GM19438 (cell line): ENCODE measurements around the gene LRRC4C.

Experiments
- ATAC-seq: cut with Tn5 transposase; IDR thresholded peaks from one replicate; pipeline ENCODE4 v1.9.1; 2021; ENCODE audit warnings: low read depth; ENCODE audit not compliant: unreplicated experiment

The LRRC4C gene

DNA sequence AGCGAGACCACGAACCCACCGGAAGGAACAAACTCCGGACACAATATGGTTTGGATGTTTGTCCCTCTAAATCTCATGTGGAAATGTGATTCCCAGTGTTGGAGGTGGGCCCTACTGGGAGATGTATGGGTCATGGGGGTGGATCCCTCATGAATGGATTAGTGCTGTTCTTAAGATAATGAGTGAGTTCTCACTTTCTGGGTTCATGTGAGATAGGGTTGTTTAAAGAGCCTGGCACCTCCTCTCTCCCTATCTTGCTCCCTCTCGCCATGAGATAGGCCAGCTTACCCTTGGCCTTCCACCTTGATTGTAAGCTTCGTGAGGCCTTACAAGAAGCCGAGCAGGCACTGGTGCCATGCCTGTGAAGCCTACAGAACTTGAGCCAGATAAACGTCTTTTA is 184.6 kb downstream of the LRRC4C start:
- ATAC-seq = no peak

DNA sequence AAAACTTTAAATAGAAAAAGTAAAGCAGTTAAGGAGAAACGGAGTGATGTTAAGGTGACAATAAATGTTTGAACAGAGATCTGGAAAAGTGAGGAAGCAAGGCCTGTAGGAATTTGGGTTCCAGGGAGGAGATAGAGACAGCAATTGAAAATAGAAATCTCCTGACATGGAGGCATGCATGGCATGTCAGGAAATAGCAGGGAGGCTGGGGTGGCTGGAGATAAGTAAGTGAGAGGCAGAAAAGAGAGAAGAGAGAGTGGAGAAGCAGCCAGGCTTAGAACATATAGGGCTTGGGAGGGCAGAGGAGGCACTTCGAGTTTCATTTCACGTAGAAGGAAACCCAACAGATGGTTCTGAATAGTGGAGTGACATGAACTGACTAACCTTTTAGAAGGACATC is 185.5 kb downstream of the LRRC4C start:
- no peak for ATAC-seq

DNA sequence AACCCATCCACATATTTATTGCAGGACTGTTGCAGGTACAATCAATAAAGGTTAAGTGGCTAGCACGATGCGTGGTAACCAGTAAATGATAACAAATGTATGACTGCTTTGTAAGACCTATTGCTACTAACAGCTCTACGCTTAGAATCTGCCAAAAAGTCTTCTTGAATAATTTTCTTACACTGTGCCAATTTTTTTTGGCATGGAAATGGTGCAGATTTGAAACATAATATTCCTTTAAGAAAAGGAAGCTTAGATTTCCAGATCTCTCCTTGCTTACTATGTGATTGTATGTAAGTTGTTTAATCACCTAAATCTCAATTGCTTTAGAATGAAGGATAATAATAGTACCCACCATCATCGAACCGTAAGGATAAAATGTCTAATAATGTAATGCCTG is 192.0 kb downstream of the LRRC4C start:
- ATAC-seq = no peak

DNA sequence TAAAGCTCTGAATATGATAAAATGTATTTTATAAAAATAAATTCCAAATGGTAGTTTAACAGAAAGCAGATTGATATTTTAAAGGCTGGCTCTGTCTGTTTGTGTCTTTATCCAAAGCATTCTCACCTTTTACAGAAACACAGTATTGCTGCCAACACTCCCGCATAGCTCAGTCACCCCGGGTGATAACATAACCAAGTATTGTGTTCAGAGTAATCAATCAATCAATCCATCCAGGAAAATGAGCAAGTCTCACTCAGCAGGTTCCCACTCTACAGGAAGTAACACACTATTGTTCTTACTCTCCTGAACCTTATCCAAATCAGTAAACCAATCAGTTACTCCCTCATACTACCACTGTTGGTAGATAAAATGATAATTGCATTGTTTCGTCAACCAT is 203.4 kb downstream of the LRRC4C start:
- no peak for ATAC-seq

DNA sequence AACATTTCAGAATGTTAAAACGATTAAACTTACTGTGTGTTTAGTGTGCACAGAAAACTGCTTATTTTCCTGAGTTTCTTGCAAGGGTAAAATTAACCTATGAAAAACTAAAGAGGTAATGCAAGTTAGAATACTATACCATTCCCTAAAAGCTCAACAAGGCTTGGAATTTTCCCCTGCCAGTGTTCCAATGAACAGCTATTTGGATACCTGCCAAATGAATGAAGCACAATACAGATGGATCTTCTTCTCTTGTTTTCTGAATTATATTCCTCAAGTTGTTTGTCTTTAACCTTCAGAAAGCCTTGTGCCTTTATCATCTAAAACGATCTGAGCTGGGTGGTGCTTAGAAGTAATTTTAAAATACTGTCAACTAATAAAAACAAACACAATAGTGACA is 204.5 kb downstream of the LRRC4C start:
- ATAC-seq = no peak

DNA sequence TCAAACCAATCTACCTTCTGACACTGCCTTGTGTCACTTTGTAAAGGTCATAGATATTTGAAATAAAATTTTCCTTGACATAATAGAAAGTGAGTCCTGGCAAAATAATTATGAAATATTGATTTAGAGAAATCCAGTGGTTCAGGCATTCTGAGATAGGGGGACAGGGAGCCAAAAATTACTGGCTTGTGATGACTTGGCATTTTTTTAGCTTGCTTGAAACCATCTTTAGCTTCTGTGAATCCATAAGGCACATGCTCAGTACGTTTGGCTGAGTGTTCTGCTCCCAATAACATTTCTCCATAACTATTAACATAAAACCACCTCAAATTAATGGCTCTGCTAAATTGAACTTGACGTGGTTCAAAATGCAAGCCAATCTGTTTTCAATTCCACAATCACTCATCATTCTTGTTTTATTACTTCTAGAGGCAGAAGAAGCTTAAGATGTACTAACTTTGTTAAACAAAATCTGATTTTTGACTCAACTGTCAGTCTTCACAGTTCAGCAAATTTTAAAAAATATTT is 209.0 kb downstream of the LRRC4C start:
- no peak for ATAC-seq

DNA sequence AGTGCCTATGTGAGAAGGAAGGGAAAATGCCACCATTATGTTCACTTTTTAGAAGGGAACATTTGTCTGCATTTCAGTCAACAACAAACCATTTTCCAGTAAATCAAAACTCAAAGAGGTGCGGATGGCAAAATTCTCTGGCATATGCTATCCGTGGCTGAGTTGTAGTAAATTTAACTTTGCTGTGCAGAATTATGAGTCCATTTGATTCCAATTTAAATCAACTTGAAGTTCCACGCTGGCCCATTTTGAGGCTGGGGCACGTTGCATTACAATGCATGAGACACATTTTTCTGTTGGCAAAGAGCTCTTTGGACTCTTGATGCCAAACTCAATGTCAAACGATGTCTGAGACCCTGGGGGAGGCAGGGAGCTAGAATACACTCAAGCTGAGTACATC is 211.8 kb downstream of the LRRC4C start:
- ATAC-seq = no peak

DNA sequence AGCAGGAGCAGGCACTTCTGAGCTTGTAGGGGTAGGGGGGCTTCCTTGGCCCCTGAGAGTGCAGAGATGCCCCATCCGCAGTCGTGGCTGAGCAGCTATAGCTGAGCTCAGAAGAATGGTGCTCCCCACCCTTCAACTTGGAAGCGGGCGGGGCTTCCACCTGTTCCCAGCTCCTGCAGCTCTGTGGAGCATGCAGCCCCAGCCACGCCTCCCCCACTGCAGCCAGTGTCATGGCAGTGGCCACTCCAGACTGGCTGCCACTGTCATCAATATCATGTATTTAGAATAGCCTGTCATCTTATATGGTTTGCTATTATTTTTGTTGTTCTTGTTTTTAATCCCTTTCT is 213.1 kb downstream of the LRRC4C start:
- ATAC-seq = no peak

DNA sequence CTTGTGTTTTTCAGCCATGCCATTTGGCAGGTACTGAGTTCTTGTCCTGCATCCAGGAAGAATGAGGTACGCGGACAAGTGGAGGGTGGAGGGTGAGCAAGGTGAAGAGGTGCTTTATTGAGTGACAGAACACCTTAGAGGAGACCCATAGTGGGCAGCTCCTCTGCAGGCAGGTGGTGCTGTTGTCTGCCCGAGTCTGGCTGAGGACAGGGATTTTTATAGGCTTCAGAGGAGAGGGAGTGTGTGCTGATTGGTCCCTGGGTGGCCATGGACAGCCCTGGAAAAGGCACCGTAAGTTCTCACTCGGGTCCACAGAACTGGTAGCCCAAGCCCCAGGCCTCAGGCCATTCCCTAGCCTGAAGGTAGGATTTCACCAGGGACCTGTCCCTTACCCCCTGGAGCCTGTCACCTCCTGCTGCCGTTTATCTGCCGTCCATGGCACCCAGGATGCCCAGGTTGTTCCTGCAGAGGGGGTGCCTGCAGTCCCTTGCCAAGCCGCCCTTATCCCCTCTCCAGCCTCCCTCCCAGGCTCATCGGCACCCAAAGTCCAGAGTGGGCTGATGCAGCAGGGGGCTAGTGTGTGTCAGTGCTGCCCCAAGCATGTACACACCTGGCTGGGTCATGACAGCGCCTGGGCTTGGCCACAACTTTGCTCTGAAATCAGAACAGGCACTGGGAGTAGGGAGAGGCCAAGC is 213.6 kb downstream of the LRRC4C start:
- no peak for ATAC-seq

DNA sequence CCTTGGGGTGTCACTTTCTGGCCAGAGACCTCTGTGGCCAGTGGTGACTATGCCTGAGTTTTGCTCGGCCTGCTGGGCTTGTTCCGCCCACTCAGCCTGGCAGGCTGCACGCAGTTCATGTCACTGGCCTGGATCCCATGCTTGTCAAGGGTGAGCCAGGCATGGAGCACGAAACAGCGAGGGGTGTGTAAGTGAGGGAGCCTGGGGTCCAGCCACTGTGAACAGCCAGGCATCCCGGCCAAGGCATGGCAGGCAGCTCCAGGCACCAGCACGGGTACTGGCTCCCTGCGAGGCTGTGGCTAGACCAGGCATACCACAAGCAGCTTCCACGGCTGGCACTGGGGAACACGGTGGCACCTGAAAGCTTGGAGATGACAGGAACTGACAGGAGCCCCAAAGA is 214.3 kb downstream of the LRRC4C start:
- ATAC-seq = no peak

DNA sequence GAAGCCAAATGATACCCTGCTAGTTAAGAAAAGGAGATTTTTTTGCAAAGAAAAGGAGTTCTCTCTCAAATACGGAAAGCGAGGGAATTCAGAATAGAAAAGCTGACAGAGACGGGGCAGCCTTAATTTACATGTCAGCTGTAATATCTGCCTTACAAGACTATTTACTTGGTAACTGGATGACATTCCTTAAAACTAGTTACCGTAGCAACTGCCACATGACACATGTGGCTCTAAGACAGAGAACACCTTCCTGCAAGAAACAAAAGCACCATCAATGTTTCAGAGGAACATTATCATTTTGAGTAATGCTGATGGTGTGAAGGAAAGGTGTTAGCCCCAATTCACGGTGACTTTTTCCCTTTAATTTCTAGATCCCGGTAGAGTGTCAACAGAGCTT is 222.1 kb downstream of the LRRC4C start:
- ATAC-seq = no peak

DNA sequence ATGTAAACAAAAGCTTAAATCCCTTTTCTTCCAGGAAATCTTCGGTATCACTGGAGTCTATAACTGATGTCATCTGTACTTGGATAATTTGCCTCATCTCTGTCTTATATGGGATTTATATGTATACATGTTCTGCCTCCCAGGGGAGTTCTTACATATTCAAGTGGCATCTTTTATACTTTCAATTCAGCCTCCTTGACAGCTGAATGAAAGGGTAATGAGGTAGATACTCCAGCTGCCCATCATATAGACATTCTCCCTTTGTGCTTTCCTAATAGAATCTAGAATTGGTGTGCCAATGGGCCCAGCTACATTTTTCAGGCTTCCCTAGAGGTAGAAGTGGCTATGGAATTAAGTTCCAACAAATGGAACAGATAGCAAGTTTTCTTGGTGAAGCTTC is 223.8 kb downstream of the LRRC4C start:
- no peak for ATAC-seq

DNA sequence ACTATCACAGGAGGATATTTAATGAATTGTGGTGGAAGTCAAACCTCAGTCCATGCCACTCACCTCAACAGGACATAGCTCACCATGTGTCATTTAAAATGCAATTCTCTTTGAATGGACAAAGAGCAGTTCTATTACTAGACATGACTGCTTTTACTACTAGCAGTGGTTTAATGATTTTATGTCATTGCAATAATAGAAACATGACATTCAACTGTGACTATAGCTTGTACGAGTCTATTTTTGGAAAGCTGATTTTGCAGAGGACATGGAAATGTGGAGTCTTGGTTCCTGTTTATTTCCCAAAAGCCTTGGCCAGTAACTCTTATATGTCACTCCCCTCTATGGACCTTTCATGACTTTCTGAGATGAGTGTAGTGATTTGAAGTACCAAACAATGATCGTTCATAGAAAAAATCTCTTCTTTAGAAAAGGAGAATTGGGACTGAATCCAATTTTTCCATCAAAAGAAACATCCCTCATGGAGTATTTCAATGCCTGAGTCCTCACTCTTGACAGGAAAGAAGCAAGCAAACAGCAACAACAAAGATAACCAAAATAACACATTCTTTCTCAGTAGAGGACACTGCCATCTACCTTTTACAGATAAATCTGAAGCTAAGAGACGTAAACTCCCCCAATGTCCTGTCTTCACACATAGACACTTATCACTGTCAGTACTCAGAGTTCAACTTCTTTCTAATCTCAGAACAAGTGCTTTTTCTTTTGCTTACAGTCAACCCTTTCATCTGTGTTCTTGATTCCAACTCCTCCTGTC is 233.4 kb downstream of the LRRC4C start:
- ATAC-seq = no peak

DNA sequence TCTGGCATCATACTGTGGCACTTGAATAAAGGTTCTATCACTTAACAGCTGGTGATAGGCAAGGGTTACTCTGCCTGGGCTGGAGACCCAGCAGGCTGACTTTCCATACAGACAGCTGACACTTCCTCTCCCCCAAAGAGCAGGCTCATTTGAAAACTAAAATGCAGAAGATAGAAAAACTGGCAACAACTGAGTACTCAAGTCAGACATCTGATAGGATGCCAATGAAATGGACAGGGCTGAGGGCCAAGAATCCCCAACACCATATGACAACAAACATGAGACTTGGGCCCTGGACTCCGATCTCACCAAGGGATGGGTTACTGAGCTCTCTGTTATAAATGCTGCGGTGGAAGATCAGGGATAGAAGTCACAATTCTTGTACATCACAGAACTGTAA is 237.2 kb downstream of the LRRC4C start:
- no peak for ATAC-seq

DNA sequence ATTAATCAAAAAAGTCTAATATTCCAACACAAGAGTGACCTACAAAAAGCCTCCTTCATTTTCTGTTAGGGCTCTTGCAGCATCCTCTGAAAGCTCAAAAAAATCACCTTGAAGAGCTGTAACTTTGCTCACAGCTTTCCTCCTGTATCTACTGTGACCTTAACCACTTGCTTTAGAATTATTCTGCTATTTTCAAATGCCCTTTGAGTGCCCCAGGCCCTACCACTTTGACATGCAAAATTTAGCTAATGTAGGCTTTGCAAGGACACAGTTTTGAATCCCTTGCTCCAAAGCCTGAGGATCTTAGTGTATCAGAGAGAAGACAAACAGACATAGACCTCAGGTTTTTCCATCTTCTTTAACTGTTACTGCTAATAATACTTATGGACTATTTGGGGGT is 253.1 kb downstream of the LRRC4C start:
- ATAC-seq = no peak

DNA sequence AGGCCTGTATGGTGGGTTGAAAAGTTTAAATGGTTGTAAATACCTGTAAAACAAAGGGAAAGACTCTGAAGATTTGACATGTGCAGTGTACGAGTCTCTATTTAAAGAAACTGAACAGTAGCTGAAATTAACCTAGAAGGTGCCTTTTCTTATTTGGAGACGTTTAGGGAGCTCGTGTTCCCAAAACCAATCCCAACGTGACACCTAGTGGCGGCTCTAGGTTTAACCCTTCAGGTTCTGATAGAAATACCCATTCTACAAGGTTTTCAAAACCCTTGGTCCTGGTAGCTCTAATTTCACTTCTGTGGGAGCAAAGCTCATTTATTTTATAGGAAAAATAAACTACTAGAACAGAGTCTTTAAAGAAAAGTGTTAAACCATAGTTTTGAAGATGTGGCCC is 258.3 kb downstream of the LRRC4C start:
- no peak for ATAC-seq

DNA sequence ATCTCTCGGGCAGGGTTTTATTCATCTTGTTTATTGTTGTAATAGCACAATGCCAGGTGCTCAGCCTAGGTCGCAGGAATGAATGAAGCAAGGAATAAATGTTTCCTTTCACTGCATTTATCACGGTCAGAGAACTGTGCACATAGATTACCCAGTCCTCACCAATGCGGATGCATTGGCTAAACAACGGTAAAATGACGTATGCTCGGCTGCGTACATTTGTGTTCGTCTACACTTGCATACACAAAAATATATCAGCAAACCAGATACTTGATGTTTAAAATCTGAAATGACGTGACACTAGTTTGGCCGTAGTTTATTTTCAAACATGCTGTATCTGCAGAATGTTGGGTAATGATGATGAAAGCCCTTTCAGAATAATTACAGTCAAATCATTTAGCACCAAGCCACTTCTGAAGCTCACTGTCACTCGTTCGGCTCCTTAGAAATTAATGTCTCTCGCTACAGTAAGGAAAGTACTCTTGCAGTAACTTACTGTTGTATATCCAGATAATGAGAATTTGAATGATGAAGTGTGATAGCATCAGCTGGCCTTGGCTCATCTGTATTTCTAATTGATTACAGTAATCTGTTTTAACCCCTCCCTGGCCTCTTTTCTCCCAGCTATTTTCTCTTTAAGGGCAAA is 268.9 kb downstream of the LRRC4C start:
- no peak for ATAC-seq

DNA sequence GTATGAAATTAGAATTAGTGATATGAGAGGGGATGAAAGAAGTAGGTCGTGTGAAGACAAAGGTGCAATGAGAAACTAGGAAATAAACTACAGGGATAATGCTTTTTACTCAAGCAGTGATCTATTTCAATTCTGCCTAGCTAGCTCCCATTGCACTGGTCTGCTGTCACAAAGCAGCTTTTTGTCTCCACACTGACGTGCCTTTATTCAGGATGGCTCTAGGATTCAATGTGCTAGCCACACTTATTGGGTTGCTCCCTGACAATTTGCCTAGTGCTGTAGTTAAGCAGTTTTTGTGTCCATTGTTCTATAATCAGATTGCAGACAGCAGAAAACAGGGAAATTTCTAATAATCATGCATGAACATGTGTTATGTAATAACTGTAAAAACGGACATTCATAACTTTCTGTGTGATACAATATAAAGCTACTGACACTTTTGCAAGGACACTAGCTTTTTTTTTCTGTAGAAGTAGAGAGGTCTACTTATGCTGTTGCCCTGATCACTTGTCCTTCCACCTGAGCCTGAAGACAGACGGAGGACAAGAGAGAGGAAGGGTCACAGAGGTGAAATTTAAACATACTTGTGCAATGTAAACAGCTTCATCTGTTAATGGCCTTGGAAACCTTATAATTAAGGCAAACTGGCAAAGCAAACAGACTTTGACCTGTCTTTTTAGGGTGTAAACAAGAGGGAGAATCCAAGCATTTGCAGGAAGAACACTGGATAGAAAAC is 269.6 kb downstream of the LRRC4C start:
- no peak for ATAC-seq

DNA sequence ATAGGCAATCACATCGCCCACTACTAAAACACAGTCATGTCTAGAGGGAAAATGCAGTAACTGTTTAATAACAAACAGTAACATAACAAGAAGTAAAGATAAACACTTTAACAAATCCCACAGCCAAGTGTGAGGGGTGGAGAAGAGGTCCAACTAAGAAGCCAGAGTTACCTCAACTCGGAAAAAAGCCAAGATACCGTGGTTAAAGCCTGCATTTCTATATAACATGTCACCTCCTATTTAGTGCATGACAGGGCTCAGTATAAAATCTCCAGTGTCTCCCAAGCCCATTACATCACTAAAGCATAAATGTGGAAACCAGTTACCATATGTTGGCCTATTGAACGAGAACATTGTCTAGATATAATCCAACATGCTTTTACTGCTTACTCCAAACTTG is 281.7 kb downstream of the LRRC4C start:
- ATAC-seq = no peak

DNA sequence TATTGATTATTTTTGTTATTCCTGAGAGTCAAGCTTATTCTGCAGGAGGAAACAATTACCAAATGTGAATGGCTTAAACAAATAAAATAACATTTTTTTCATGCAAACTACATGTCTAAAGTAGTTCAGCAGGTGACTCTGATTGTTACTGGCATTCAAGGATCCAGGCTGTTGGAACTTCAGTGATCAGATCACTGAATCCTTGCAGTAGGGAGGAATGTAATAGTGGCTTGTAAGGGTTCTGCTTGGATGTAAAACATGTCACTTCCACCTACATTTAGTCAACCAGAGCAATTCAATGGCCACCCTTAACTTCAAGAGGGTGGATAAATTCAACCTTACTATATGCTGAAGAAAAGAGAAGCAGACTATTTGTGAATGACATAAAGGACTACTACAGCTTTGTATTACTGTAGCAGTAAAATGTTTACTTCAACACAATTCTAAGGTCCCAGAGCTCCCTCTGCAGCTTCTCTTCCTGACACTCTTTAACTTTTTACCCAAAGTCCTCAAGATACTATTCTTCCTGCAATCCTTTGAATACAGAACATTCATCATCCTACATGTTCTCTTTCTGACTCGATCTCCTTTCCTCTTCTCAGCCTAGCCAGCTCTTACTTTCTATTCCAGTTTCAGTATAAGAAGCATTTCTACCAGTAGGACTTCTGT is 284.0 kb downstream of the LRRC4C start:
- ATAC-seq = no peak

DNA sequence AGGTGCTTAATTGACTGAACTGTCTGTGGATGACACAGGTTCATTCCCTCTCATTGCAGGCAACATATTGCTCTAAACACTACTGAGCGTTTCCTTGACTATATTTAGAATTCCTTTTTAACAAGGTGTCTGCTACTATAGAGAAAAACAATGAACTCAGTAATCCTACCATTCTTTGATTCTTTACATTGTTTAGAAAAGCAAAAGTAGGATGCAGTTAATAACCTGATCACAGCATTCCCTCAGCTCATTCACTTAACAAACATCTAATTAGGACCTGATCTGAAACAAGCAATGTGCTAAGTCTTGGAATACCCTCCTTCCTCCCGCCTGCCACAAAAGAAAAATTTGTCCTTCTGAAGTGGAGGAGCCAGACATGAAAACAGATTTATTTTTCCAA is 313.1 kb downstream of the LRRC4C start:
- no peak for ATAC-seq
